BLaER1 (cell line): Measurements from ENCODE around the gene PLEKHJ1.

Source experiments
- H3K27ac ChIP-seq: shearing (Covaris generic); formaldehyde crosslinking; 2 replicates; pipeline ENCODE4 v1.8.1; 2022
- H3K27me3 ChIP-seq: shearing (Covaris generic); formaldehyde crosslinking; 2 replicates; pipeline ENCODE4 v1.8.1; 2022
- H3K36me3 ChIP-seq: shearing (Covaris generic); formaldehyde crosslinking; 2 replicates; pipeline ENCODE4 v1.8.1; 2022
- H3K4me1 ChIP-seq: shearing (Covaris generic); formaldehyde crosslinking; 2 replicates; pipeline ENCODE4 v1.8.1; 2022
- H3K4me2 ChIP-seq: shearing (Covaris generic); formaldehyde crosslinking; 2 replicates; pipeline ENCODE4 v1.8.1; 2022
- H3K4me3 ChIP-seq: shearing (Covaris generic); formaldehyde crosslinking; 2 replicates; pipeline ENCODE4 v1.8.1; 2022
- H3K9ac ChIP-seq: shearing (Covaris generic); formaldehyde crosslinking; 2 replicates; pipeline ENCODE4 v1.8.1; 2022
- H3K9me3 ChIP-seq: shearing (Covaris generic); formaldehyde crosslinking; 2 replicates; pipeline ENCODE4 v1.8.1; 2022
- H4K20me1 ChIP-seq: shearing (Covaris generic); formaldehyde crosslinking; 2 replicates; pipeline ENCODE4 v1.8.1; 2022
- Cebpa-rat ChIP-seq: shearing (Covaris generic); IDR thresholded peaks from 2 replicates; pipeline ENCODE4 v1.8.1; 2022

Gene PLEKHJ1

DNA sequence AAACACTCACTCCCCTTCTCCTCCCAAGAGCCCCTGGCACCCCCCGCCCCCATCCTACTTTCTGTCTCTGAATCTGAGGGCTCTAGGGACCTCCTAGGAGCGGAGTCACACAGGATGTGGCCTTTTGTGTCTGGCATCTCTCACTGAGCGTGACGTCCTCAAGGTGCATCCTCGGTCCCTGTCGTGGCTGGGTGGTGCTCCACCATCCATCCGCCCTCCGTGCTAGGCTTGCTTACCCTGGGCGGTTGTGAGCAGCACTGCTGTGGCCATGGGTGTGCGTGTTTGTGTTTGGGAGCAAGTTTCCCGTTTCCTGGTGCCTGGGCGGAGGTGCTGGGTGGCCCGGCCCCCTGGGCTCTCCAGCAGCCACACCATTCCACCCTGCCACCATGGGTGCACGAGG, 12.2 kb downstream of the PLEKHJ1 start:
- H3K36me3 ChIP-seq: peaks cover 61% of the 10 kb centered on the region
- H3K27me3 ChIP-seq: no peaks in the 10 kb centered on the region
- 0 out of 2 replicates have a peak overlapping the region, but pooled peaks have one; percentile 34 for H3K4me3 ChIP-seq
- H3K4me2 ChIP-seq: peak overlapping the region; percentile 93
- peak overlapping the region; percentile 89 for H3K27ac ChIP-seq
- H4K20me1 ChIP-seq: peaks cover 93% of the 10 kb centered on the region
- H3K4me1 ChIP-seq: peaks cover 100% of the 10 kb centered on the region
- H3K9me3 ChIP-seq: no peaks in the 10 kb centered on the region
- peak overlapping the region; percentile 59 for H3K9ac ChIP-seq
- no peak for TF ChIP-seq Cebpa-rat

DNA sequence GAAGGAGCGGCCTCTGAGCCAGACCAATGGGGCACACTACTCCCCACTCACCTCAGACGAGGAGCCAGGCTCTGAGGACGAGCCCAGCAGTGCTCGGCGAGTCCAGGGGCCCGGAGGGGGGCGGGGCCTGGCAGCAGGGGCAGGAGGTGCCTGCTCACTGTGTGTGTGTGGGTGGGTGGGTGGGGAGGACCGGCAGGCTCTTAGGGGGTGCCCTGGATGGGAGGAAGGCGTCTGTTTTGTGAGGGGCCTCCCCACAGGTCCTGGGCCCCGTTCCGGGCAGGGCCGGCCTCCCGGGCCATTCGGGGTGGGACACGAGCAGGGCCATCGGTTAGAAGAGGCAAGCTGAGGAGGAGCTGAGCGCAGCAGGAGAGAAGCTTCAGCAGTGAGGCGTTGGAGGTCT, 12.7 kb downstream of the PLEKHJ1 start:
- Histone ChIP-seq H3K4me3 (peak overlapping the region; percentile 41; the same call in 1 of the 2 replicates), H3K27ac (peak overlapping the region; percentile 89), H4K20me1 (peaks cover 92% of the 10 kb centered on the region), H3K4me1 (peaks cover 100% of the 10 kb centered on the region), H3K36me3 (peaks cover 61% of the 10 kb centered on the region), H3K9me3 (no peaks in the 10 kb centered on the region), H3K27me3 (no peaks in the 10 kb centered on the region), H3K4me2 (peak overlapping the region; percentile 93), H3K9ac (peak overlapping the region; percentile 72)
- TF ChIP-seq Cebpa-rat: no peak

DNA sequence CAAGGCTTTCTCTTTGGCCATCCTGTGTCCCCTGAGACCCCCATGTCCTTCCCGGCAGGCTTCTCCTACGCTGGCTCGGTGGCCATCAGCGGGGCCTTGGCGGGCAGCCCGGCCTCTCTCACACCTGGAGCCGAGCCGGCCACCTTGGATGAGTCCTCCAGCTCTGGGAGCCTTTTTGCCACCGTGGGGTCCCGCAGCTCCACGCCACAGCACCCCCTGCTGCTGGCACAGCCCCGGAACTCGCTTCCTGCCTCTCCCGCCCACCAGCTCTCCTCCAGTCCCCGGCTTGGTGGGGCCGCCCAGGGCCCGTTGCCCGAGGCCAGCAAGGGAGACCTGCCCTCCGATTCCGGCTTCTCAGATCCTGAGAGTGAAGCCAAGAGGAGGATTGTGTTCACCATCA, 14.2 kb downstream of the PLEKHJ1 start:
- H3K4me3 ChIP-seq: peak overlapping the region; percentile 33
- peak overlapping the region; percentile 89 for H3K27ac ChIP-seq
- H3K4me1 ChIP-seq: peaks cover 100% of the 10 kb centered on the region
- peak overlapping the region; percentile 61 for H3K9ac ChIP-seq
- no peak for TF ChIP-seq Cebpa-rat
- no peaks in the 10 kb centered on the region for H3K27me3 ChIP-seq
- no peaks in the 10 kb centered on the region for H3K9me3 ChIP-seq
- H4K20me1 ChIP-seq: peaks cover 95% of the 10 kb centered on the region
- H3K4me2 ChIP-seq: peak overlapping the region; percentile 93
- peaks cover 68% of the 10 kb centered on the region for H3K36me3 ChIP-seq

DNA sequence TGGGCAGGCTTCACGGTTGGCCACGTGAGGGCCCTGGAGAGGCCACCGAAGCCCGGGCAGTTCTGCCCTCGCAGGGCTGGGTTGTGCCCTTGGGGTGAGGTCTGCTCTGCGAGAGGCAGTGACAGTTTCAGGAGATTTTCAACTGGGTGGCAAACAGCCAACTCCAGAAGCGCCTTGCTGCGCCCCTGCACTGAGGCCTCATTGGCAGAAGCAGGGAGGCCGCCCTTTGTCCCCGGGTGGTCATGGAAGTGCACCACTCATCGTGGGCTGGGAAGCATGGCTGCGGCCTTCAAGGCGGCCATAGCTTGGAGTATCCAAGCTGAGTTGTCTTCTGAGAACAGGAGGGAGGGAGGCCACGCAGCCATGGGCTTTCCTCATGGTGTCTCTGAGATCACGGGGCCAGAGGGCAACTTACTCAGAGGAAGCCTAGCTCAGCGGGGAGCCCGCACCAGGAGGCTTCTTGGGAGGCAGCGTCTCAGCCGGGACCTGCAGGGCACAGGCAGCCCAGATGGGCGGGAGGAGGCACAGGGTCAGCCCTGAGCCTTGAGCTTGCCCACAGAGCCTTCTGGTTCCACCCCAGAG, 14.8 kb downstream of the PLEKHJ1 start:
- TF ChIP-seq Cebpa-rat: no peak
- H3K36me3 ChIP-seq: peaks cover 68% of the 10 kb centered on the region
- no peaks in the 10 kb centered on the region for H3K9me3 ChIP-seq
- peaks cover 95% of the 10 kb centered on the region for H4K20me1 ChIP-seq
- H3K27ac ChIP-seq: peak overlapping the region; percentile 89
- H3K9ac ChIP-seq: peak overlapping the region; percentile 61
- H3K4me2 ChIP-seq: peak overlapping the region; percentile 93
- H3K27me3 ChIP-seq: no peaks in the 10 kb centered on the region
- peaks cover 100% of the 10 kb centered on the region for H3K4me1 ChIP-seq
- peak overlapping the region; percentile 33 for H3K4me3 ChIP-seq

DNA sequence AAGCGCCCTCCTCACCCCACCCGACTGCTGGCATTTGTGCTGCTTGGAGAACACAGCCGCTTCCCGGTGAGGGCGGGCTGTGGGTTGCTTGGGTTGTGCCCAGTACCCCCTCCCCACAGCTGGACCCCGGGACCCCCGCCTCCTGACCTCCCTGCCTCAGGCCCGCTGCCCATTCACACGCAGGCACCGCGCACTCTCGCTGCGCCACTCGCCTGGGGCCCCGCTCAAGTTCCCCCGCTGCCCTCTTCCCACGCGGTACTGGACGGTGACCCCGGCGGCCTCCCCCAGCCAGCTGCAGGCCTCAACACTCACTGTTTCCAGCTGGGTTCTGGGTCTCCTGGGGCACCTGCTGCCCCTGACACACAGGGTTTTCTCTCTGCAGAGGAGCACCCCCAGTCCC, 16.4 kb downstream of the PLEKHJ1 start:
- peak overlapping the region; percentile 93 for H3K4me2 ChIP-seq
- H4K20me1 ChIP-seq: peaks cover 95% of the 10 kb centered on the region
- no peak for TF ChIP-seq Cebpa-rat
- H3K4me3 ChIP-seq: peak overlapping the region; percentile 8; the same call in 1 of the 2 replicates
- H3K27ac ChIP-seq: peak overlapping the region; percentile 89
- H3K9ac ChIP-seq: peak overlapping the region; percentile 61
- no peaks in the 10 kb centered on the region for H3K9me3 ChIP-seq
- H3K36me3 ChIP-seq: peaks cover 68% of the 10 kb centered on the region
- H3K4me1 ChIP-seq: peaks cover 100% of the 10 kb centered on the region
- H3K27me3 ChIP-seq: no peaks in the 10 kb centered on the region

DNA sequence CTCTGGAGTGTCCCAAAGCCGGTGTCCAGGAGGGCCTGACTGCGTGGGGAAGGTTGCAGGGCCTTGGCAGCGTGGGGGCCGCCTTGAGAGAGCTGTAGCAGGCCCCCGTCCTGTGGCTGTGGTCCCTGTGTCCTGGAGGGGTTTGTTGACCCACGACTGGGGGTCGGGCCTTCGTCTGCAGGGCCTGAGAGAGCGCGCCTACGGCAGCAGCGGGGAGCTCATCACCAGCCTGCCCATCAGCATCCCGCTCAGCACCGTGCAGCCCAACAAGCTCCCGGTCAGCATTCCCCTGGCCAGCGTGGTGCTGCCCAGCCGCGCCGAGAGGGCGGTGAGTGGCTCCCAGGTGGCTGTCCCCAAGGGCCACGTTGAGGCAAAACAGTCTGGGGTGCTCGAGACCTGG, 18.5 kb downstream of the PLEKHJ1 start:
- Histone ChIP-seq H4K20me1 (peaks cover 97% of the 10 kb centered on the region), H3K27me3 (no peaks in the 10 kb centered on the region), H3K4me3 (no peak overlapping the region), H3K36me3 (peaks cover 85% of the 10 kb centered on the region), H3K27ac (no peak overlapping the region), H3K4me2 (peak overlapping the region; percentile 20; the same call in 1 of the 2 replicates), H3K9ac (no peak overlapping the region), H3K4me1 (peaks cover 100% of the 10 kb centered on the region), H3K9me3 (no peaks in the 10 kb centered on the region)
- TF ChIP-seq Cebpa-rat: no peak

DNA sequence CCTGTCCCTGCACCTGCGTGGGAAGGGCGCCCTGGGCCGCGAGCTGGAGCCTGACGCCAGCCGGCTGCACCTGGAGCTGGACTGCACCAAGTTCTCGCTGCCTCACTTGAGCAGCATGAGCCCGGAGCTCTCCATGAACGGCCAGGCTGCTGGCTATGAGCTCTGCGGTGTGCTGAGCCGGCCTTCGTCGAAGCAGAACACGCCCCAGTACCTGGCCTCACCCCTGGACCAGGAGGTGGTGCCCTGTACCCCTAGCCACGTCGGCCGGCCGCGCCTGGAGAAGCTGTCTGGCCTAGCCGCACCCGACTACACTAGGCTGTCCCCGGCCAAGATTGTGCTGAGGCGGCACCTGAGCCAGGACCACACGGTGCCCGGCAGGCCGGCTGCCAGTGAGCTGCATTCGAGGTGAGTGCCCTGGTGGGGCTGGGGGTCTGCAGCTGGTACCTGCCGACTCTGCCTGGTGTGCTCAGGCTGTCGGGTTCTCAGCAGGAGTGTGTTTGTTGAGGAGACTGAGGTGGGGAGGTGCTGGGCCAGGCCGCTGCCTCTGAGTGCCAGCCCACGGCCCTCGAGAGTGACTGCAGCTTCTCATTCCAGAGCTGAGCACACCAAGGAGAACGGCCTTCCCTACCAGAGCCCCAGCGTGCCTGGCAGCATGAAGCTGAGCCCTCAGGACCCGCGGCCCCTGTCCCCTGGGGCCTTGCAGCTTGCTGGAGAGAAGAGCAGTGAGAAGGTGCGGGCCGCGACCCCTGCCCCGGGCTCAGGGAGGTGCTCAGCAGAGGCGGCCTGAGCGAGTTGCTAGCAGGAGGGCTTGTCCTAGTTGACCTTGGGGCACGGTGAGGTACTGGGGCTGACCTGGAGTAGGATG, 19.5 kb downstream of the PLEKHJ1 start:
- Histone ChIP-seq H3K27ac (peak overlapping the region; percentile 48; the same call in 1 of the 2 replicates), H3K4me2 (peak overlapping the region; percentile 60)

DNA sequence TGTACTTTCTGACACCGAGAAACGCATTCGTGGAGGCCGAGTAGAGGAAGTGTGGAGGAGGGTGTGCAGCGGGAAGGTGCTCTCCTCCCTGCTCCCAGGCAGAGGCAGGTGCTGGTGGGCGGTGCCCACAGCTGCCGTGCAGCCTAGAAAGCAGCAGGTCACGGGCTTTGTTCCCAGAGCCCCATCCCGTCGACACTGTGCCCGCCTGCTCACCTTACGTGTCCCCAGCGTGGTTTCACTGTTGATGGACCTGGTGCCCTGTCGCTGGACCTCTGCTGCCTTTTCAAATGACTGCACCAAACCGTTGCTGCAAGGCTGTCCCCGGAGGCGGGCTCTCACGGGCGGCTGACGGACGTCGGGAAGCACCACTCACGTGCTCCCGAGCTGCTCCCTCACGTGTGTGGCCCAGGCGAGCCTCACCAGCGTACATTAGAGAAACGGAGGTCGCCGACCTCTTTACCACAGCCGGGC, 20.8 kb downstream of the PLEKHJ1 start:
- peaks cover 94% of the 10 kb centered on the region for H3K4me1 ChIP-seq
- H3K4me2 ChIP-seq: peak overlapping the region; percentile 60
- H3K36me3 ChIP-seq: peaks cover 100% of the 10 kb centered on the region
- no peaks in the 10 kb centered on the region for H3K9me3 ChIP-seq
- H3K27me3 ChIP-seq: no peaks in the 10 kb centered on the region
- peak overlapping the region; percentile 48; the same call in 1 of the 2 replicates for H3K27ac ChIP-seq
- H3K4me3 ChIP-seq: no peak overlapping the region
- TF ChIP-seq Cebpa-rat: no peak
- peak overlapping the region; percentile 42; the same call in 1 of the 2 replicates for H3K9ac ChIP-seq
- H4K20me1 ChIP-seq: peaks cover 97% of the 10 kb centered on the region

More for the DNA sequence above, 19.5 kb downstream of the PLEKHJ1 start:
- Histone ChIP-seq H3K36me3 (peaks cover 89% of the 10 kb centered on the region), H3K4me1 (peaks cover 100% of the 10 kb centered on the region), H3K9me3 (no peaks in the 10 kb centered on the region), H4K20me1 (peaks cover 97% of the 10 kb centered on the region), H3K9ac (peak overlapping the region; percentile 42; the same call in 1 of the 2 replicates), H3K4me3 (no peak overlapping the region), H3K27me3 (no peaks in the 10 kb centered on the region)
- TF ChIP-seq Cebpa-rat: no peak

DNA sequence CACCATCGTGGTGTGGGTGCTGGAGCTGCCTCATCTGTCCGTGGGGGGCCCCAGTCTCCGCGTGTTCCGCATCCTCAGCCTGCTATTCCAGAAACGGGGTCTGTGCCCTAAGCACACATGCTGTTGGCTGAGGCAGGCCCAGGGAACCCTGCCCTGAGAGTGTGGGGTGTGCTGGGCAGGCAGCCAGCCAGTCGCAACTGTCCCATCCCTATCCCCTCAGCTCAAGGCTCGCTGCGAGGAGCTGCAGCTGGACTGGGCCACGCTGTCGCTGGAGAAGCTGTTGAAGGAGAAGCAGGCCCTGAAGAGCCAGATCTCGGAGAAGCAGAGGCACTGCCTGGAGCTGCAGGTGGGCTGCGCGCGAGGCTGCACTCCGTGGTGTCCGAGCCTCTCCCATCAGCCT, 21.9 kb downstream of the PLEKHJ1 start:
- Histone ChIP-seq H3K36me3 (peaks cover 100% of the 10 kb centered on the region), H4K20me1 (peaks cover 97% of the 10 kb centered on the region), H3K27ac (peak overlapping the region; percentile 31; the same call in 1 of the 2 replicates), H3K4me3 (no peak overlapping the region; the same call in 1 of the 2 replicates), H3K27me3 (no peaks in the 10 kb centered on the region), H3K4me1 (peaks cover 94% of the 10 kb centered on the region), H3K4me2 (peak overlapping the region; percentile 60), H3K9ac (no peak overlapping the region), H3K9me3 (no peaks in the 10 kb centered on the region)
- no peak for TF ChIP-seq Cebpa-rat

DNA sequence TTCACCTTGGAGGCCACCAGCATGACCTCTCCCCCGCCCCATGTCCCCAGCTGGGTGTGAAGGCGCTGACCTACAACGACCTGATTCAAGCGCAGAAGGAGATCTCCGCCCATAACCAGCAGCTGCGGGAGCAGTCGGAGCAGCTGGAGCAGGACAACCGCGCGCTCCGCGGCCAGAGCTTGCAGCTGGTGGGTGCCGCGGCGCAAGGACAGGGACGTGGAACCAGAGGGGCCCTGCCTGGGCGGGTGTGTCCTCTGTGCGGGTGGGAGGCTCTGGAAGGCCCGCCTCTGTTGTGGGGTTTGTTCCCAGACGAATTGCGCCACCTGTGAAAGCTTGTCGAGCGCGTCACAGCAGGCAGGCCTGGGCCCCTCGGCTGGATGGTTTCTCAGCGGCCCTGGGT, 22.3 kb downstream of the PLEKHJ1 start:
- H3K36me3 ChIP-seq: peaks cover 97% of the 10 kb centered on the region
- H3K27ac ChIP-seq: peak overlapping the region; percentile 31; the same call in 1 of the 2 replicates

More for the DNA sequence above, 22.3 kb downstream of the PLEKHJ1 start:
- no peak overlapping the region for H3K9ac ChIP-seq
- no peak overlapping the region; the same call in 1 of the 2 replicates for H3K4me3 ChIP-seq
- H3K4me1 ChIP-seq: peaks cover 94% of the 10 kb centered on the region
- peak overlapping the region; percentile 60 for H3K4me2 ChIP-seq
- TF ChIP-seq Cebpa-rat: no peak
- no peaks in the 10 kb centered on the region for H3K27me3 ChIP-seq
- peaks cover 97% of the 10 kb centered on the region for H4K20me1 ChIP-seq
- H3K9me3 ChIP-seq: no peaks in the 10 kb centered on the region
